Hepatocyte (in vitro differentiated cells): Measurements from ENCODE around the gene C9orf152. TPM values are rescaled to one million over a fixed set of nuclear protein-coding genes. Genes with fewer than 3 reads are reported as not detected.
A peak's percentile ranks its signal among the peaks of the same experiment; 100 is the strongest.

Source experiments
- DNase-seq: peaks from one replicate; pipeline ENCODE4 v3.0.0-alpha.2; 2016; ENCODE audit warnings: low spot score
- H2AFZ ChIP-seq: fragments of 200-600 bp; sonication (generic); 2 replicates; pipeline ENCODE4 v1.6.0; 2016; ENCODE audit warnings: antibody characterized with exemption, mild to moderate bottlenecking
- H3K27ac ChIP-seq: fragments of 200-600 bp; sonication (generic); 2 replicates; pipeline ENCODE4 v1.5.1; 2016; ENCODE audit warnings: mild to moderate bottlenecking
- H3K27me3 ChIP-seq: fragments of 200-600 bp; sonication (generic); 2 replicates; pipeline ENCODE4 v1.6.1; 2016
- H3K36me3 ChIP-seq: fragments of 200-600 bp; sonication (generic); replicated peaks from 2 replicates; pipeline ENCODE4 v1.5.1; 2016; ENCODE audit warnings: low read depth; ENCODE audit not compliant: insufficient read depth
- H3K4me1 ChIP-seq: fragments of 200-600 bp; sonication (generic); 2 replicates; pipeline ENCODE4 v1.5.1; 2016; ENCODE audit warnings: mild to moderate bottlenecking, moderate library complexity; ENCODE audit not compliant: insufficient read depth
- H3K4me2 ChIP-seq: fragments of 200-600 bp; sonication (generic); 2 replicates; pipeline ENCODE4 v1.6.0; 2016
- H3K4me3 ChIP-seq: fragments of 200-600 bp; sonication (generic); 2 replicates; pipeline ENCODE4 v1.5.1; 2016; ENCODE audit warnings: mild to moderate bottlenecking
- H3K79me2 ChIP-seq: fragments of 200-600 bp; sonication (generic); 2 replicates; pipeline ENCODE4 v1.6.0; 2017; ENCODE audit warnings: mild to moderate bottlenecking
- H3K9me2 ChIP-seq: fragments of 200-600 bp; sonication (generic); replicated peaks from 2 replicates; pipeline ENCODE4 v1.6.0; 2017; ENCODE audit warnings: mild to moderate bottlenecking; ENCODE audit not compliant: insufficient read depth
- H3K9me3 ChIP-seq: fragments of 200-600 bp; sonication (generic); 2 replicates; pipeline ENCODE4 v1.5.1; 2016; ENCODE audit warnings: low read depth, mild to moderate bottlenecking
- H4K20me1 ChIP-seq: fragments of 200-600 bp; sonication (generic); 2 replicates; pipeline ENCODE4 v1.6.0; 2016; ENCODE audit warnings: mild to moderate bottlenecking; ENCODE audit not compliant: insufficient read depth, poor library complexity, severe bottlenecking
- CTCF ChIP-seq: fragments of 200-600 bp; sonication (generic); IDR thresholded peaks from 2 replicates; pipeline ENCODE4 v1.5.1; 2016; ENCODE audit warnings: antibody characterized with exemption, mild to moderate bottlenecking; ENCODE audit not compliant: poor library complexity
- EZH2 ChIP-seq: fragments of 200-600 bp; sonication (generic); IDR thresholded peaks from 2 replicates; pipeline ENCODE4 v1.6.1; 2016; ENCODE audit warnings: antibody characterized with exemption, mild to moderate bottlenecking, borderline replicate concordance
- EZH2phosphoT487 ChIP-seq: fragments of 200-600 bp; sonication (generic); IDR thresholded peaks from one replicate; pipeline ENCODE4 v1.6.1; 2018; ENCODE audit warnings: antibody characterized with exemption, mild to moderate bottlenecking, low read depth, moderate library complexity; ENCODE audit not compliant: unreplicated experiment, severe bottlenecking
- WGBS: methylation state at CpG from one replicate; pipeline ENCODE4 v1.1.6; 2016; ENCODE audit warnings: low lambda C conversion rate; ENCODE audit errors: missing lambda C conversion rate; 5-methylcytosine and 5-hydroxymethylcytosine counted together
- polyA plus RNA-seq: library from polyadenylated mRNA; unstranded; fragments of >200 nt; fragmentation: Nextera tagmentation; extraction: Ambion mirVana; gene quantifications from 2 replicates; pipeline ENCODE4 v1.2.1, GENCODE V29; 2016
- total RNA-seq: library from RNA; depleted of rRNA; stranded (reverse); fragments of >200 nt; gene quantifications from 2 replicates; pipeline ENCODE4 v1.2.3, GENCODE V29; 2014

The C9orf152 gene, protein sequence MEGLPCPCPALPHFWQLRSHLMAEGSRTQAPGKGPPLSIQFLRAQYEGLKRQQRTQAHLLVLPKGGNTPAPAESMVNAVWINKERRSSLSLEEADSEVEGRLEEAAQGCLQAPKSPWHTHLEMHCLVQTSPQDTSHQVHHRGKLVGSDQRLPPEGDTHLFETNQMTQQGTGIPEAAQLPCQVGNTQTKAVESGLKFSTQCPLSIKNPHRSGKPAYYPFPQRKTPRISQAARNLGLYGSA
- total RNA-seq, result 0.28 and 1.2 TPM in 2 replicates
- 0.29 and 0.68 TPM in 2 replicates for polyA plus RNA-seq

- H3K79me2 ChIP-seq, result no peaks in the 10 kb centered on the region
- no peak within 1 kb of the TSS for H3K4me2 ChIP-seq
- H3K27me3 ChIP-seq, result no peaks in the 10 kb centered on the region
- 77% methylated on average over 9 of the region's 9 CpGs for WGBS
- no peaks in the 10 kb centered on the region for H4K20me1 ChIP-seq
- H3K4me3 ChIP-seq, result no peak within 1 kb of the TSS
- no peak within 1 kb of the TSS for H3K27ac ChIP-seq
- no peaks in the 10 kb centered on the region for H3K9me3 ChIP-seq
- DNase-seq, result no peak
- H3K9me2 ChIP-seq, result no peaks in the 10 kb centered on the region
- no peaks in the 10 kb centered on the region for H3K36me3 ChIP-seq
- H3K4me1 ChIP-seq, result no peaks in the 10 kb centered on the region
- no peak for TF ChIP-seq EZH2phosphoT487
- TF ChIP-seq CTCF, result no peak
- no peak for TF ChIP-seq EZH2
- H2AFZ ChIP-seq, result no peak within 1 kb of the TSS
Measured at GRCh38 chr9:110208031-110208430, at the start of gene C9orf152. Gene C9orf152 (minus strand): TSS chr9:110208159. CDS start chr9:110207579, 580 bp downstream.

GRCh38 chr9:110257097-110257841 lies 49.3 kb upstream of the C9orf152 start:
- peak overlapping the region; percentile 88 for H3K4me2 ChIP-seq
- DNase-seq, result peak; percentile 32
- no peaks in the 10 kb centered on the region for H3K36me3 ChIP-seq
- H3K9me3 ChIP-seq, result no peaks in the 10 kb centered on the region
- no peaks in the 10 kb centered on the region for H3K27me3 ChIP-seq
- peak overlapping the region; percentile 97 for H3K27ac ChIP-seq
- H3K4me3 ChIP-seq, result peak overlapping the region; percentile 80
- H2AFZ ChIP-seq, result peak overlapping the region; percentile 33
- TF ChIP-seq EZH2 (no peak), EZH2phosphoT487 (no peak), CTCF (no peak)
- WGBS, result 10% methylated on average over 14 of the region's 14 CpGs
- H3K79me2 ChIP-seq, result peaks cover 41% of the 10 kb centered on the region
- H3K9me2 ChIP-seq, result no peaks in the 10 kb centered on the region
- peaks cover 25% of the 10 kb centered on the region for H4K20me1 ChIP-seq
- H3K4me1 ChIP-seq, result peaks cover 13% of the 10 kb centered on the region

DNA sequence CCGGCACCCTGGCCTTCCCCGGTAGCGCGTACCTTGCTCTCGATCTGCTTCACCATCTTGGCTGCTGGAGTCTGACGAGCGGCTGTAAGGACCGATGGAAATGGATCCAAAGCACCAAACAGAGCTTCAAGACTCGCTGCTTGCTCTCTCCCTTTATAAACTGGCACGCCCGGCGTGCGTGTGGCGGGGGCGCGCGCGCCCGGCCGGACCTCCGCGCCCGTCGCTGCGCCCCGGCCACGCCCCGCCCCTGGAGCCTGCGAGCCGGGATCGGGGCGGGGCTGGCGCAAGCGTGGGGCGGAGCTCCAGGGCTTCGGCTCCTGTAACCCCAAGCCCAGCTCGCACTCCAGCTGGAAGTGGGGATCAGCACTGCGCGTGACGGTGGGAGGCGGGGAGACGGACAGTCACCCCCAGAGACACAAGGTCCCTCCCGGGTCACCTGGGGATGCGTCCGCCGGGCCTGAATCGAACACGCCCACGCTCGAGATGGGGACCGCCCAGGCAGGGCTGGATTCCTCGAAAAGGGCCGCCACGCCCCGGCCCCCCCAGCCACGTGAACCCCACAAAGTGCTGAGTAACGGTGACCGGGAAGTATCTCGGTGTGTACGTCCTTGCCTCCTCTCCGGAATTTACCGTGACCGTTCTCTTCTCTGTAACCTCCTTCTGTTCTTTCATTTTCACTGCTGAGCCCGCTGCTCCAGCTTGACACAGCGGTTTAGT lies 48.6 kb upstream of the C9orf152 start, which contains the start of gene TXN:
TSS of gene TXN (minus strand) at position 128 of the 717 bp plus-strand sequence. CDS start at position 56, 72 bp downstream.
- no peaks in the 10 kb centered on the region for H3K9me2 ChIP-seq
- H3K27ac ChIP-seq, result peak within 1 kb of the TSS; percentile 97
- peak within 1 kb of the TSS; percentile 92 for H3K4me3 ChIP-seq
- H3K36me3 ChIP-seq, result no peaks in the 10 kb centered on the region
- TF ChIP-seq CTCF (no peak), EZH2 (no peak), EZH2phosphoT487 (no peak)
- peak within 1 kb of the TSS; percentile 88 for H3K4me2 ChIP-seq
- peaks cover 25% of the 10 kb centered on the region for H4K20me1 ChIP-seq
- H3K79me2 ChIP-seq, result peaks cover 48% of the 10 kb centered on the region
- no peaks in the 10 kb centered on the region for H3K27me3 ChIP-seq
- no peaks in the 10 kb centered on the region for H3K9me3 ChIP-seq
- peaks cover 13% of the 10 kb centered on the region for H3K4me1 ChIP-seq
- H2AFZ ChIP-seq, result peak within 1 kb of the TSS; percentile 64
- DNase-seq, result peak; percentile 96
- WGBS, result 1% methylated on average over 52 of the region's 65 CpGs
